ENCODE results near the gene MYLK4.

Gene MYLK4

DNA sequence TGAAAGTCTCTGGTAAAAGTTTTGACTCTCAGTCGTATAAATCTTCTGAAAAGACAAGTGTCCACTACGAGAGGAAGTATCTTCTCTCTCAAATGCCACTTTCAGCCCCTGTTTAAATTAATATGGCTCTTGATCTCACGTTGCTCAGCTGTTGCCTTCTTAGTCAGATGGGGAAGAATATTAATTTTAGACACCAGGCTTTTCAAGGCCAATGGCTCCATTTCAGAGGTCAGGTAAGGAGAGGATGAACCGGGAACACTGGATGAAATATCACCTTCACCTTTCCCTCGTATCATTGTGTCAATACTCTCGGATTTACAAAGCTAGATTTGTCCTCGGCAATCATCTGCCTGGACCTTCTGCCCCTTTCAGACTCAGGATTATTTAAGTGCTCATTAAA is at the start of gene MYLK4:
Gene MYLK4, minus strand, starts transcription at position 91 of the 400 bp plus-strand sequence. CDS start 1,628 bp downstream, outside the sequence.
- DNase-seq (ENCODE audit: low read depth, low spot score) = no peak

DNA sequence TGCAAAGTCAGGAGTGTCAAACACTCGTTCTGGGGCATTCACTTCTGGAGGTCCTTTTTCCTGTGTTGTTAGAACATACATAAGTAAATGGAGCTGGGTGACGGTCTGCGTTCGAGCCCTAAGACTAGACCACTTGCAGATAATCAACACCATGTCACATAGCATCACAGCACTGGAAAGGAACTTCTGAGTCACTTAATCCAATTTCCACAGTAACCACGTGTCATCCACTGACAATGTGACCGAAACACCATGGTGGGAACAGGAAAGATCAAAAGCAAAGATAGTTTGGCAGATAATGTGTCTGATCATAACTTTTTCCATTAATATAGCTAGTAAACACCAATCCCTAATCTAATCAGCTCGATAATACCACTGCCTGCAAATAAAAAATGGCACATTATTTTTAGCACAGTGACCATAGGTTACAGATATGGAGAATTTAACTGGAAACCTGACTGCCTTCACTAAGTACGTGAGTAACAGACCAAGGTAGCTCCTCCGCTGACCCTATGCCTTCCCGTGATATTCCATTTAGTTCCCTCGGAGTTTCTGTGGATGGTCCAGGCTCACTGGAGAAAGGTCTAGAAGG is 49.3 kb upstream of the MYLK4 start:
- no peak for DNase-seq (ENCODE audit: low read depth, low spot score)

GRCh38 chr6:2798586-2799134 is 47.9 kb upstream of the MYLK4 start:
- no peak for DNase-seq (ENCODE audit: low read depth, low spot score)

- DNase-seq (ENCODE audit: low read depth, low spot score) = no peak
Measured at GRCh38 chr6:2797564-2798031, 46.9 kb upstream of the MYLK4 start.

GRCh38 chr6:2796861-2797260 is 46.1 kb upstream of the MYLK4 start:
- no peak for DNase-seq (ENCODE audit: low read depth, low spot score)

DNA sequence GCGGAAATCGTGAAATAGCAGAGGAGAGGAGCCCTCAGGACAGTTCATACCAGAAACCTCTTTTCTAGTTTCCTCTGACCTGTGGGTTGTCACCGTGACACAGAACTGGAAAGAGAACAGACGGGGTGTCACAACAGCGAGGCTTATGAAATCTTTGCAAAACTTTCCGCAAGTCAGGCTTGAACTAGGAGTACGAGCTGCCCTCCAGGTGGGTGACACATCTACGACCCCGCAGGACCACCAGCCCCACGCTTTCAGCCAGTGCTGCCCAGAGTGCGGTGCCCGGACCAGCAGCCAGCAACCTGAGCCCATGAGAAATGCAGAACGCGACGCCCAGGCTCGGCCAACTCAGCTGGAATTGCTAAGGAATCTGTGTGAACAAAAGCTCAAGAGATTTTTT is 45.2 kb upstream of the MYLK4 start:
- no peak for DNase-seq (ENCODE audit: low read depth, low spot score)

DNA sequence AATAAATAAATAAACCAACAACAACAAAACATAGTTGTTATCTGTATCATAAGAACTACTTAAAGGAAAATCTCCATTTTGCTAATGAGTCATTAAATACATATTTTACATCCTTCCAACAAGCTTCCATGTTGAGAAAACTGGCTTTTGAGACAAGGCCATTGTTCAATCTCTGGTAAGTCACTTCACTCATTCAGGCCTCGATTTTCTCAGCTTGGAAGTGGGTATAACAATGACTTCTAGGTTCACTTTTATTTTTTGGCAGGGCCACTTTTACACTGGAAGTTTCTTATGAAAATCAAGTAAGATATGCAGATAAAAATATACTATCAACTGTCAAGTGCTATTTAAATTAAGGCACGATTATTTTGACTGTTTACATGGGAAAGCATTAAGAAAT is 44.4 kb upstream of the MYLK4 start:
- DNase-seq (ENCODE audit: low read depth, low spot score) = no peak

GRCh38 chr6:2794171-2794730 is 43.5 kb upstream of the MYLK4 start:
- DNase-seq (ENCODE audit: low read depth, low spot score) = no peak

GRCh38 chr6:2793534-2794151 is 42.9 kb upstream of the MYLK4 start:
- no peak for DNase-seq (ENCODE audit: low read depth, low spot score)

- no peak for DNase-seq (ENCODE audit: low read depth, low spot score)
Measured at GRCh38 chr6:2792330-2793110, 41.8 kb upstream of the MYLK4 start.

- DNase-seq (ENCODE audit: low read depth, low spot score) = no peak
Measured at GRCh38 chr6:2791450-2791974, 40.8 kb upstream of the MYLK4 start.

DNA sequence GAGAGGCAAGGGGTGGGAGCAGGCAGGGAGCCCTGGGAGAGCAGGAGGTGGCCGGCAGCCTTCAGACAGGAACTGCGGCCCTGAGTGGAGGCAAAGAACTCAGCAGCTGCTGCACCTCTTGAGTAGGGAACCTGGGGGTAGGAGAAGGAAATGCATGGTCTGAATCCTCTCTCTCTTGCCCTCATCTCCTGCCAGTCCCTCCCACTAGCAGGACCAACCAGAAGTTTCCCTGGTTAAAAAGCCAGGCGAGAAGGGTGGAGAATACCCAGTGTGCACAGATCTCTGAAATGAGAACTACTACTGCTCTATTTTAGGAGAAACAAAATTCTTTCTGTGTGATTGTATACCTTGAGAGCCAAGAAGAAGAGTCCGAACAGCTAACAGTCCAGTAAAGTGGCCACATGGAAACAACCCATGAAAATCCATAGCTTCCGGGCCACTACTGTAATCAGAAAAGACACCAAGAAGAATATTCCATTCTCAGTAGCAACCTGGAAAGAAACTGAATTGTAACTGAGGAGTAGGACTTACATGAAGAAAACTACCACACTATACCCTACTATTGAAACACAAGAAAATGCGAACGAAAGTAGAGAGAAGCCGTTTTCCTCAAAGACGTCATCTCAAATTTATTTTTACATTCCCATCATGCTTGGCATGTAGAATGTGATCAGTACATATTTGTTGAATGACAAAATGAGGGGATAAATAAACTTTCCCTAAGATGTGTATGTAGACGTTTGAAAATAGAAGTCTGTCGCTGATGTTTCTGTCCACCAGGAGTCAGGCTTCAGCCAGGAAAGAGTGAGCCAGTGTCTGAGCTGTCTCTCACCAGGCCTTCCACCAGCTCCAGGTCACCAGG is 40.1 kb upstream of the MYLK4 start:
- peak; percentile 78 for DNase-seq (ENCODE audit: low read depth, low spot score)

- no peak for DNase-seq (ENCODE audit: low read depth, low spot score)
Measured at GRCh38 chr6:2786269-2786668, 35.5 kb upstream of the MYLK4 start.

- no peak for DNase-seq (ENCODE audit: low read depth, low spot score)
Measured at GRCh38 chr6:2784930-2785329, 34.2 kb upstream of the MYLK4 start.

GRCh38 chr6:2784061-2784460 is 33.3 kb upstream of the MYLK4 start:
- DNase-seq (ENCODE audit: low read depth, low spot score) = no peak

GRCh38 chr6:2783188-2783963 is 32.7 kb upstream of the MYLK4 start:
- DNase-seq (ENCODE audit: low read depth, low spot score) = peak; percentile 35

- DNase-seq (ENCODE audit: low read depth, low spot score) = no peak
Measured at GRCh38 chr6:2782825-2783187, 32.1 kb upstream of the MYLK4 start.

GRCh38 chr6:2782356-2782708 is 31.6 kb upstream of the MYLK4 start:
- DNase-seq (ENCODE audit: low read depth, low spot score) = no peak

DNA sequence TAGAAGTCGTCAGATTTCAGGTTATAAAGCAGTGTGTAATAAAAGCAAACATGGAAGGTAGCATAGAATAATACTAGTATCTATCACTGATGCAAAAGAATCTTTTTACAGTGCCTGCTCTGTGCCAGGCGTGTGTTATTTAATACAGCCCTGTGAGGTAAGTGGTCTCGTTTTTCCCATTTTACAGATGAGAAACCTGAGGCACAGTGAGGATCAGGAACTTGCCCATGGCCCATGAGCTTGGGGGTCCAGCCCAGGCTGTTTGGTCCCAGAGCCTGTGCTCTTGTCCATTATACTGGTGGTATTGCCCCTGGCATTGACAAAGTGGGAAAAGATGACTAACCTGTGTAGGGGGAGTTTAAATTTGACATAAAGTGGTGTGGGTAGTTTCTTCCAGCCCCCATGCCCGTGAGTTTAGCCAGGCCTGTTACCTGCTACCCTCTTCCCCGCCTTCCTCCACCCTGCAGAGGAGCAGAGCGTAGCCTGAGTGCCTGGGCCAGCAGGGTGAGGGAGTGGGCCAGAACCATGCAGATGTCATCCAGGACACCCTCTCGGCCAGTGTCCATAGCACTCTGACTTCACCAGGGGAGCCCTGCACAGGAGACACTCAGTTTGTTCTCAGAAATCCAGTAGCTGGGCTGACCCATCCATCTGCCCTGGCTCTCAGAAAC is 31.1 kb upstream of the MYLK4 start:
- no peak for DNase-seq (ENCODE audit: low read depth, low spot score)
